ENCODE data around the gene CCDC146.
"Not testable (repeated sequence)": the region's sequence is repeated elsewhere in the genome, so short reads cannot be mapped to it uniquely, and the experiment has no call there.

CCDC146 gene

DNA sequence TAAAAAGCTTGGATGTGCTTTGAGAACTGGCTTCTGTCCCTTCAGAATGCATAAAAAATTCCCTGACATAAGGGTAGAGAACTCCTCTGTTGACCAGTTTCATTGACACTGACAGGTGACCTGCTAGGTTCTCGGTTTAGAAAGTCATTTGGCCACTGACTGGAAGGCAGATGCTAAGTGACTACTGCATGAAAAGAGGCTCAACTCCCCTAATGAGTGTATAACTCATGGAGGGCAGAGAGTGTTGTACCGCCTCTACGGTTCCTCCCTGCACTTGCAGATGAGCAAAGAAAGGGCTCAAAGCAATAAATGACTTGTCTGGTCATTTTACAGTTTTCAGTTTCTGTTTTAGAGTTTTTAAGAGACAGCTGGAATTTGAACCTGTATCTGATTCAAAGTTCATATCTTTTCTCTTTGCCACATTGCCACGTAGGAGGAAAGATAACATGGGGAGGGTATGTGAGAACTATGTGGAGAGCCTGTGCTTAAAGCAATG, 80.1 kb downstream of the CCDC146 start:
- no peak for DNase-seq

DNA sequence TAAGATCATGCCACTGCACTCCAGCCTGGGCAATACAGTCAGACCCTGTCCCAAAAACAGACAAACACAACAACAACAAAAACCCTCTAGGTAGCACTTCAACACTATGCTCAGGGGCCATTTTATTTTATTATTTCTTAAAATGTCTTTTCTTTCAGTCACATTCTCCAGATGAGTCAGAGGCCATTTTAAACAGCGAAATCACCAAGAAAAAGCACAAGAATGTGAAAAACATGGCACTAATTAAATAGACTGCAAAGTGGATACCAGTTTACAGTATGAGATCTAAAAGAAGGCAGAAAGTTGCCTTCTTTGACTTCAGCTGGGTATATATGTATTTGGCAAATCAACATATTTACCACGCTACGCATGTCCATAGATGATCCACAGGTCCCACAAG, 83.3 kb downstream of the CCDC146 start:
- DNase-seq, result no peak

DNA sequence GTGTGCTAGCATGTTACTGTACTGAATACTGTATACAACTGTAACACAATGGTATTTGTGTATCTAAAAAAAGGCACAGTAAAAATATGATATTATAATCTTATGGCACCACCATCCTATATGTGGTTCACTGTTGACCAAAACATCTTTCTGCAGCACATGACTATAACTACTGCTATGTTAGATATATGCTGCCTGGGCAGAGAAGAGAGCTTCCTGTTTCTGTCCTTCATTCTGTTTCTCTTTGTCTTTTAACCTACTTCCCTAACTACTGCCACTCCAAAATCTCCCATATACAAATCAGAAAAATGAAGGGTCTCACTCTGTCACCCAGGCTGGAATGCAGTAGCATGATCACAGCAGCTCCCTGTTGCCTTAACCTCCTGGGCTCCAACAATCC, 86.0 kb downstream of the CCDC146 start:
- no peak for DNase-seq

DNA sequence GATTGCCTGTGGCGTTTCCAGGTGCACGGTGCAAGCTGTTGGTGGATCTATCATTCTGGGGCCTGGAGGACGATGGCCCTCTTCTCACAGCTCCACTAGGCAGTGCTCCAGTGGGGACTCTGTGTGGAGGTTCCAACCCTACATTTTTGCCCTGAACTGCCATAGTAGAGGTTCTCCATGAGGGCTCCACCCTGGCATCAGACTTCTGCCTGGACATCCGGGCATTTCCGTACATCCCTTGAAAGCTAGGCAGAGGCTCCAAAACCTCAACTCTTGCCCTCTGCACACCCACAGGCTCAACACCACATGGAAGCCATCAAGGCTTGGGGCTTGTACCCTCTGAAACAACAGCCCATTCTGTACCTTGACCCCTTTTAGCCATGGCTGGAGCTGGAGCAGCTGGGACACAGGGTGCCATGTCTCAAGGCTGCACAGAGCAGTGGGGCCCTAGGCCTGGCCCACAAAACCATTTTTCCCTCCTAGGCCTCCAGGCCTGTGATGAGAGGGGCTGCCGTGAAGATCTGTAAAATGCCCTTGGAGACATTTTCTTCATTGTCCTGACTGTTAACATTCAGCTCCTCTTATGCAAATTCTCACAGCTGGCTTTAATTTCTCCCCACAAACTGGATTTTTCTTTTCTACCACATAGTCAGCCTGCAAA, 87.2 kb downstream of the CCDC146 start:
- DNase-seq, result no peak

DNA sequence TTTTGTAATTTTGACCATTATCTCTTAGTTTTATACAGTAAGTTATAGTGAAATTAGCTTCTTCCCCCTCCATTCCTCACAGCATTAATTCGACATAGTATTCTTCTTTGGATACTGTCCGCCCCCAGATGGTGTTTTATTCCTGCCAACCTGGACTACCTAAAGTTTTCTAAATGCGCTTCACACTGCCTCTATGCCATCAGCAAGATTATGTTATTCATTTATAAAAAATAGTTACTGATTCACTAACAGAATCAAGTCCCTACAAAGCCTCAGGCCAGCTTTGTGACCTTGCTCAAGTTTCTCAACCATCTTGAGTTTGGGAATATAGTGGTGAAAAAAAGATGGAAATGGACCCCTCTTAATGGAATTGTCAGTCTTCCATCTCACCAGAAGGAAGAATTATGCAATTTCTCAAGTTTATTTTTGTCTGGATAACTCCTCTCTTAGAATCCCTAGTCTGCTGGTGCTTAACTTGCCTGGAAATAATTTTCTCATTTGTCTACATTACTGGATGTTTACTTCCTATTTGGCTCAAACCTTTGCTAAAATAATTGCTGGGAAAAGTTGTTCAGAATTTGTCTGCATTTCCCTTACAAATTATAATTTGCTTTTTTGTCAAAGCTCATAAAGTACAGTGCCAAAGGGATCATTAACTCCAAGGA, 93.9 kb downstream of the CCDC146 start:
- DNase-seq, result no peak

DNA sequence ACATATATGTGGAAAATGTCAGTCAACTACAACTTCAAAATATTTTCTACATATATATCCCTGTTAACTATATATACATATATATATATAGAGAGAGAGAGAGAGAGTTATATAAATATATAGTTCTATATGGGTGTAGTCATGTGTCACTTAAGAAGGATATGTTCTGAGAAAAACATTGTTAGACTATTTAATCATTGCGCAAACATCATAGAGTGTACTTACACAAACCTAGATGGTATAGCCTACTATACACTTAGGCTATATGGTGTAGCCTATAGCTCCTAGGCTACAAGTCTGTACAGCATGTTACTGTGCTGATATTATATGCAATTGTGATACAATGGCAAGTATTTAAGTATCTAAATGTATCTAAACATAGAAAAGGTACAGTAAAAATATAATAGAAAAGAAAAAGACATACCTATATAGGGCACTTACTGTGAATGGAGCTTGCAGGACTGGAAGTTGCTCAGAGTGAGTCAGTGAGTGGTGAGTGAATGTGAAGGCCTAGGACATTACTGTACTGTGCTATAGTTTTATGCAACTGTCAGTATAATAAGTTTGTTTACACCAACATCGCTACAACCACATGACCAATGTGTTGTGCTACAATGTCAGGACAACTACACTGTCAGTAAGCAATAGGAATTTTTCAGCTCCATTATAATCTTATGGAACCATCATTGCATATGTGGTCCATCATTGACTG, 95.2 kb downstream of the CCDC146 start:
- no peak for DNase-seq

DNA sequence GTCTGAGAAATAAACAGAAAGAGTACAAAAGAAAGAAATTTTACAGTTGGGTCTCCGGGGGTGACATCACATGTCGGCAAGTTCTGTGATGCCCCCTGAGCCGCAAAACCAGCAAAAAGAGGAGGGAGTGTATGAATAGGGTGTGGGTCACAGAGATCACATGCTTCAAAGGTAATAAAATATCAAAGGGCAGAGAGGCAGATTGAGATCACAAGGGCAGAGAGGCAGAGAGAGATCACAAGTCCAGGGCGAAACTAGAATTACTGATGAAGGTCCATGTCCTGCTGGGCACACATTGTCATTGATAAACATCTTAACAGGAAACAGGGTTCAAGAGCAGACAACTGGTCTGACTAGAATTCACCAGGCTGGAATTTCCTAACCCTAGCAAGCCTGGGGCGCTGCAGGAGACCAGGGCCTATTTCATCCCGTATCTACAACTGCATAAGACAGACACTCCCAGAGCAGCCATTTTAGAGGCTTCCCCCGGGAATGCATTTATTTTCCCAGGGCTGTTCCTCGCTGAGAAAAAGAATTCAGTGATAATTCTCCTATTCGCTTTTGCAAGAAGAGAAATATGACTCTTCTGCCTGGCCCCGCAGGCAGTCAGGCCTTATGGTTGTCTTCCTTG, 97.4 kb downstream of the CCDC146 start:
- not testable (repeated sequence) for DNase-seq

DNA sequence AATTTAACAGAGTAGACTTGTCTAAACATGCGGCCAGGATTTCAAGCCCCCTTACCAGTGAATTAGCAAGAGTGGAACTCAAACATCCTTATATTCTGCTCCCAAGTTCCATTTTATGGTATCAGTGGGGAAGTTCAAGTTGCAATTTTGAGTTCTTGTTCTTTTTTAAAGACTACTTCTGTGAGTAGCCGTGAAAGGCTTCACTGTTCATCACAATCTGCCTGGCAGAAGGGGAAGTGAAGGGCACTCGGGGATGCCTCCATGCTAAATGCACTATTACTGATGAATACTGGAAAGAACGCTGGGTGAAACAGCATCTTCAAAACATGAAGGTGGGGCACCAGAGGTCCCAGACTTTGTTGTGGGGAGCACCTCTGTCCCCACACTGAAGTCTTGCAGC, 99.7 kb downstream of the CCDC146 start:
- no peak for DNase-seq

DNA sequence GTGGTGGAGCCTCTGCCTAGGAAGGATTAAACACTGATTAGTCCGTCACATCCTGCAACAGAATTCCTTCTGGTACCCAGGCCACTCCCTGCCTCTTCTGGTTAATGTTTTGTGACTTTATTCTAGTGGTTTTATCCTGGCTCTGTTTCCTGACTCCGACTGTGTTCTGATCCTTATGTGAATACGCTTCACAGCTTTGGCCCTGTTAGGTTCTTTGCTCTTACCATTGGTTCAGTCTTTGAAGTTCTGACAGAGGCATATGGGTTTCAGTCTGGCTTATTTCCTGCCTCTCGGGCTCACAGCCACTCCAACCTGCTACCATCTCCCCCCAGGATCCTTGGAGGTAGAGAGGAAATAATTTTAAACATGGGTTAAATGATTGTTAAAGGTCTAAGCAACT, 100.4 kb downstream of the CCDC146 start:
- DNase-seq, result no peak

DNA sequence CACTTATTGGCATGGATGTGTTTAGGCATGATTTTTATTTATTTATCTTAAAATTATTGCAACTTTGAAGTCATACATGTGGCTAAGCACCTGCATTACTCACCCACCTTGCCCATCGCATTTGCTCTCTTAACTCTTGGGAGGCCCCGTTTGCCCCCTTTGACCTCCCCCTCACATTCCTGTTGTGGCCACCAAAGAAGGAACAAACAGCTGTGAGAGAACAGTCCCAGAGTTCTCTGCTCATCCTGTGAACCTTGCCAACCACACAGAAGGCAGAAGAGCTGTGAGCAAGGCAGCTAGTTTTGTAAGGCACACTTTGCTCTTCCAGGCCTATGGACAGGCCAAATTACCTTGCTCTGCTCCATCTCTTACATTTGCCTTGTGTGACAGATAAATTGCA, 100.8 kb downstream of the CCDC146 start:
- DNase-seq, result no peak

DNA sequence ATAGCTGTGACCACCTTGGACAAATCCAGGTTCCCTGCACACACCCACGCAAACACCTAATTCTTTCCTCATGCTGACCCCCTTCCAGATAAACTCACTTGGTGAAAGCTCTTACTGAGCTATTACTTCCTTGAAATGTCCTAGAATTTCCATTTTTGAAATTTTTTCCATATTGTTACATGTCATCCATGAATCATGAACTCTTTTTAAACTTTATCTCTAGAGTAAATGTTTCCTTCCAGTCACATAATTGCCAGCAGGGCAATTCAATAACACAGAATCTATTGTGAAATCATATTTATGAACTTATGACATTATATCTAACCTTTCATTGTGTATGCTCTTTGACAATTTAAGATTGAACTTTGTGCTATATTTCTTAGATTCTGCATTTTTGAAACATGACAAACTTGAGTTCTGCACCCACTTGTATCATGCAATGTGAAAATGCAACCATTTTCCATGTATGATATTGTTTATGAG, 104.0 kb downstream of the CCDC146 start:
- no peak for DNase-seq

DNA sequence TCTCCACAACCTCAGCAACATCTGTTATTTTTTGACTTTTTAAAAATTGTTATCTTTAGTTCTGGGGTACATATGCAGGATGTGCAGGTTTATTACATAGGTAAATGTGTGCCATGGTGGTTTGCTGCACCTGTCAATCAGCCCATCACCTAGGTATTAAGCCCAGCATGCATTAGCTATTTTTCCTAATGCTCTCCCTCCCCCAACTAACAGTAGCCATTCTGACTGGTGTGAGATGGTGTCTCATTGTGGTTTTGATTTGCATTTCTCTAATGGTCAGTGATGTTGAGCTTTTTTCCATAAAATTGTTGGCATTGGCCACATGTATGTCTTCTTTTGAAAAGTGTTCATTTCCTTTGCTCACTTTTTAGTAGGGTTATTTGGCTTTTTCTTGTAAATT, 106.4 kb downstream of the CCDC146 start:
- not testable (repeated sequence) for DNase-seq

DNA sequence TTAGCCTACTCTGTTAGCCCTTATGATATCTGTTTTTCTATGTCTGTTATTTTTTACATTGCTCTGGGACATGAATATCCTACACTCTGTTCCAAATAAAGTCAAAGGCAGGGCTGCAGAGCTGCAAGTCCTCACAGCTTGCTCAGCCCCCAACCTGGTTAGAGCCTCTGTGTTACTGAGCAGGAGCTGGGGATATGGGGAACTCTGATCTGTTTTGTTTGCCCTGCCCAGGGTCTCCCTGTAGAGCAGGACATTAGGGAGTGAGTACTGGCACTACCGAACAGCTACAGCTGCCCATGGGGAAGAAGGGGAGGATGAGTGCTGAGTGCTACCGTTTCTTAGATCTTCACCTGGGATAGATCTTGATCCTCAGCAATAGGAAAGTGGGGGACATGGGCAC, 110.1 kb downstream of the CCDC146 start:
- no peak for DNase-seq

DNA sequence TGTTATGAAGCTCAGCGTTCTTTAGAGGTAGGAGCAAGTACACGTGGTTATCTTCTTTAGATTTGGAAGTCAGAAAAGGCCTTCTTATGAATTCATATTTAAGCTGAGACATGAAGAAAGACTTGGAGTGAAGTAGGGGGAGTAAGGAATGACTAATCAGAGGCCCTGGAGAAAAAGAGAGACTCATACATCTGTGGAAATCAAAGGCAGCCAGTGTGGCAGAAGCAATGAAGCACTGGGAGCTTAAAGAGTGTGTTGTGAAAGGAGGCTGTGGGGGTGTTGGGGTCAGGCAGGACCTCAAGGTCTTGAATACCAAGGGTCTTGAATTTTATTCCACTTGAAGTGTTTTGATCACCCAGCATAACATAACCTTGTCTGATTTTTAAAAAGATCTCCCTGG, 112.9 kb downstream of the CCDC146 start:
- DNase-seq, result no peak

DNA sequence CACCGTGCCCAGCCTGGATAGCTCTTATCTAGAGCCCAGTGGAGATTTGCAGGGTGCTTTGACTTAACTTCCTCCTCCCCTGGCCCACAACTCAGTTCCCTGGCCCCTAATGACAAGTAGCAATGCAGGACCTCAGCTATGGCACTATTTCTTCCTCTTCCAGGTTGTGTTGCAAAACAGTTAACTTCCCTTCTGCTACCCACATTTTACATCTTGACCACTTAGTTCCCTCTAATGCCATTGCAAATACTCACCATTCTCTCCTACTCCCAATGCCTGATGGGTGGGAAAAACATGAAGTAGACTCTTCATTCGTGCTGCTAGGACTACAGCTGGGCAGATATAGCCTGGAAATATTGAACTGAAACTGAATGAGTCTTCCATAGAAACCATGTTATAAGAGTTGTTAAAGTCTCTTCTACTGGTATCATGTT, 116.3 kb downstream of the CCDC146 start:
- DNase-seq, result no peak

DNA sequence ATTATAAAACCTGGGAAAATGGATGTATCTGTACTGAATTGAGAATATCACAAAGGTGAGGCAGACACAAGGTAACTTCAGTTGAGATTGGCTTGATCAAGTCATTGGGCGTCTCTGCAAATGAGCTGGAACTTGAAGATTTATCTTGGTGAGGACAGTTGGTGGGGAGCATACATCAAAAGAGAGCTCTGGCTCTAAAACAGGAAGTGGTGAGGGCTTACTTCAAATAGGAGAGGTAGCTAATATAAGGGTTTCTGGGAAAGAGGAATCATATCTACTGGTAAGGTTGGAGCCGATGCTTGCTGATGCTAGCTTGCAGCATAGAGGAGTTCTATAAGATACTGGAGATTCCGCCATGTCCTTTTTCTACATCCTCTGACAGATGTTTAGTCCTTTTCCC, 117.1 kb downstream of the CCDC146 start:
- DNase-seq, result no peak

DNA sequence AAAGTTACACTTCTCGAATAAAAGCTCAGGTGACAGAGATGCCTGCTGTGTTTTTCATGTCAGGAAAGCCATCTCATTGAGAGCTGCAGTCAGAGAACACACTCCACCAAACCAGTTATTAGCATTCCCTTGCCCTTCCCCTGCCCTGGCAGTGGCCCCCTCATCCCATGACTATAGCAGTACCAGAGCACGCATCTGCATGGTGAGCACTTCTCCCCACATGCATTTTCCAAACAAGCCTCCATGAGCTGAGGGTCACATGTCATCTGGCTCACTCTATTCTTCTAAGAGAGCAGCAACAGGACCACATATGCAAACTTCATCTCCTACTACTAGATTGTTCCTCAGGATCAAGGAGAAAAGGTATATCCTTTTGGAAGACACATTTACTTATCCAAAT, 119.7 kb downstream of the CCDC146 start:
- DNase-seq, result no peak

DNA sequence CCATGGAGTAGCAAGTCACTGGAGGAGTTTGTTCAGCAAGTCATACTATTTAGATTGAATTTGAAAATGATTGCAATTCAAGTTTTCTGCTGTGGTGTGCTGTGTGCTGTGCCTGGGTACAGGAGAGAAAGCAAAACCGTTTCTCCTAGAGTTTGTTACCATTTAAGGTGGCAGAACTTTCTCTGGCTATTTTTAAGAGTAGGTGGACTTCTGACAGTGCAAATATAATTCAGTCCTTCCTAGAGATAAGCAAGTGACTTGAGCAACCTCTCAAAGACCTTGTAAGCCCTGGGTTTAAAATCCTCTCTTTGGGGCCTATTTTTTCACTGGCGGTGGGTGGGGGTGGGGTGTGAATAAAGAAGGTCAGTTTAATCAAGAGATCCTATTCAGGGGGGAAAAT, 120.1 kb downstream of the CCDC146 start:
- no peak for DNase-seq

DNA sequence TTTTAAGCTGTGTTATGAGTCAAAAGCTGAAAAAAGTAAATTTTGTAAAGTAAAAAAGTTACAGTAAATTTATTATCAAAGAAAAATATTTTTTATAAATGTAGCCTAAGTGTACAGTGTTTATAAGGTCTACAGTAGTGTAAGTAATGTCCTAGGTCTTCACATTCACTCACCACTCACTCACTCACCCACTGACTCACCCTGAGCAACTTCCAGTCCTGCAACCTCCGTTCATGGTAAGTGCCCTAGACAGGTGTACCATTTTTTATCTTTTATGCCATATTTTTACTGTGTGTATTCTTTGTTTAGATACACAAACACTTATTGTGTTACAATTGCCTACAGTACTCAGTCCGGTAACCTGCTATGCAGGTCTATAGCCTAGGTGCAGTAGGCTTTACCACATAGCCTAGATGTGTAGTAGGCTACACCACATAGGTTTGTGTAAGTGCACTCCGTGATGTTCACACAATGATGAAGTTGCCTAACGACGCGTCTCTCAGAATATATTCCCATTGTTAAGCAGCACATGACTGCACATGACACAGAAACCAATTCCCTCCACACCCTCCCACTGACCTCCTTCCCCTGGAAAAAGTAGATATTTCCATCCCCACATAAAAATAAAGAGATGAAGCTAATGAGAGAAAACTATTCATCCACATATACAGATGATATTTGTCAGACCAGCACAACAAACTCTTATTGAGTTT, 122.0 kb downstream of the CCDC146 start:
- DNase-seq, result no peak

DNA sequence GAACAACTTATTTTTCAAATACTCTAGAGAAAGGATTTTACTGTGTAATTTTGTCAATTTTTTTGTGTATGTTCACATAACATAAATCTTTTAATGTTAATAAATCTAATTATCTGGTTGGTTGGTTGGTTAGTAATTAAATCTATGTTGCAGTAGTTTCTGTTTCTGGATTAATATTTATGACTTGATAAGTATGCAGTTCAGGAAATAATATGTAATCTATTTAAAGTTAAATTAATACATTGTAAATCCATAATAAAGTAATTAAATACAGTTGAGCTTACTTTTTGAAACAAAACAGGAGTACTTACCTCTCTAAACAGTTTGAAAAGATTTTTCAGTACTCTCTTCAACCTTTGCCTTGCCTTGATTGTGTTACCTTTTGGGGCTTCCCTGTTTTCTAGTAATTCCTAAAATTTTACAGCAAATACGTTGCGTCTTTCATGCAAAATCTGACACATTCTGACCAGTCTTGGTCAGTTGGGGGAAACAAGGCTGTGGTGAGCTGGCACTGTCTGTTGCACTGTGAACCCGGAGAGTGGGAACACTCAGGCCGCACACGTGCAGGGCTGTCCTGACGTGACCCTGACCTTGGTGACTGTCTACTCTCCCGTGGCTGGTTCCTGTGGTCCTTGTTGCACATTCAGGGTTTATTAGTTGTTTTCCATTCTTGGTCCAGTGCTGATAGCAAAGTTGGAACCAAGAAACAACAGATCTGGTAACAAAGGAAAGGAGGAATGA, 122.8 kb downstream of the CCDC146 start:
- DNase-seq, result no peak

DNA sequence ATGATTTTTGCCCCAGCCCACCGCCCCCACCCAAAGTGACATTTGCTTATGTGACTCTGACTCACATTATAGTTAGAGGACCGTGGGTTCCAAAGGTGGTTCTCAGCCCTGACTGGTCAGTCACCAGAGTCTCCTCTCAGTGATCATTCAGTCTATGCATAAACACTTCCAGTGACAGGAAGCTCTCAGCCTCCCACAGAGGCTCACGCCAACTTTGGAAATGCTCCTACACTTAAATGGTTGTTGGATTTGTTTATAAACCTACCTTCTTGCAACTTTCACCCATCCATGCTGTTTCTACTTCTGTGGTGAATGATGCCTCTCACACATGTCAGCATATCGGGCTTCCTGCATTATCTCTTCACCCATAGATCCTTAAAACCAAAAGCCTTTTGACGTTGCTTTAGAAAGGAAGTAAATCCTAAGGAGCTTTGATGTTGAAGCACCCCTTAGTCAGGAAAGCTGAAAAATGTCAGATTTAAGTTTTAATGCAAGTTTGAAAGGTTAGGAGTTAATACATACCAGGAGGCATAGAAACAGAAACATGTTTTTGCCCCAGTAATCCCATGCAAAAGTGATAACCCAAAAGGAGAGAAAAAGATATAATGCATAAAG, 123.7 kb downstream of the CCDC146 start:
- DNase-seq, result no peak
